T-helper 1 cell (primary cell): ENCODE measurements around the gene AMD1.
"Not testable (repeated sequence)": the region's sequence is repeated elsewhere in the genome, so short reads cannot be mapped to it uniquely, and the experiment has no call there.

Source experiments
- DNase-seq, 5 donors: peaks; one replicate each; pipeline ENCODE4 v3.0.0-alpha.2; 2012 to 2020

The AMD1 gene

DNA sequence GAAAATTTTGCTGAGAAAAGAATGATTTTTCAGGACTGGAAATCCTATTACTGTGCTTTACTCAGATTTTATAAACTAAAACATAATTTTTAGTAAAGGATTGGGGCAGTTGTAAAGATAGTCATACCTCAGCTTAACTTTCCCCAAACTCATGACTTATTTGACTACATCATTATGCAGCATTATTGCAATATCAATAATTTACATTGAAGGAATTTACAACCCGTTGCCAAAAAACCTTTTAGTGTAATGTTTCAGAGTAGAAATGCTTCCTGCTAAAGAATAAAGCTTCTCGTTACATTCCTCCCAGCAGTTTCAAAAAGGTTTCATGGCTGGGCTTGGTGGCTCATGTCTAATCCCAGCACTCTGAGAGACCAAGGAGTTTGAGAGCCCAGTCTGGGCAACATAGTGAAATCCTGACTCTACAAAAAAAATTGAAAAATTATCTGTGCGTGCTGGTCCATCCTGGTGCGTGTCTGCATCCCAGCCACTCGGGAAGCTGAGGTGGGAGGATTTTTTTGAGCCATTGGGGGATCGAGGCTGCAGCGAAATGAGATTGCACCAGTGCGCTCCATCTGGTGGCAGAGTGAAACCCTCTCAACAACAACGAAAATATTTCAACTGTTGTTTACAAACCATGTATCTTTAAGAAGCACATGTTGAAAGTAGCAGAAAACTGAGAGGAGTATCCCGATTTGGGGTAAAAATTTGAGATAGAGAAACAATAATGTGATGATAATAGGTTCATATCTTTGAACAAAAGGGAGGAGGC, 4.4 kb downstream of the AMD1 start:
- DNase-seq = peak in 2 of 5 donors; percentile 16 to 44

DNA sequence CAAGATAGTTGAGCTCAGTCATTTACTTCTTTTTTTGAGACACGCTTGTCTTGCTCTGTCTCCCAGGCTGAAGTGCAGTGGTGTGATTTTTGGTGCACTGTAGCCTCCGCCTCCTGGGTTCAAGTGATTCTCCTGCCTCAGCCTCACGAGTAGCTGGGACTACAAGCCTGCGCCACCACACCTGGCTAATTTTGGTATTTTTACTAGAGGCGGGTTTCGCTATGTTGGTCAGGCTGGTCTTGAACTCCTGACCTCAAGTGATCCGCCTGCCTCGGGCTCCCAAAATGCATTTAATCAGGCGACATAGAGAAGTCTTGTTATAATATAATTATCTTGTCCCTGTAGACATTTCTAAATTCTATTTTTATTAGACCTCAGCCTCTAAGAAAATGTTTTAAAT, 6.1 kb downstream of the AMD1 start:
- DNase-seq = no peak

GRCh38 chr6:110881546-110882273, 7.1 kb downstream of the AMD1 start:
- DNase-seq = no peak

- DNase-seq = no peak
These were observed 7.7 kb downstream of the AMD1 start for GRCh38 chr6:110882274-110882619.

DNA sequence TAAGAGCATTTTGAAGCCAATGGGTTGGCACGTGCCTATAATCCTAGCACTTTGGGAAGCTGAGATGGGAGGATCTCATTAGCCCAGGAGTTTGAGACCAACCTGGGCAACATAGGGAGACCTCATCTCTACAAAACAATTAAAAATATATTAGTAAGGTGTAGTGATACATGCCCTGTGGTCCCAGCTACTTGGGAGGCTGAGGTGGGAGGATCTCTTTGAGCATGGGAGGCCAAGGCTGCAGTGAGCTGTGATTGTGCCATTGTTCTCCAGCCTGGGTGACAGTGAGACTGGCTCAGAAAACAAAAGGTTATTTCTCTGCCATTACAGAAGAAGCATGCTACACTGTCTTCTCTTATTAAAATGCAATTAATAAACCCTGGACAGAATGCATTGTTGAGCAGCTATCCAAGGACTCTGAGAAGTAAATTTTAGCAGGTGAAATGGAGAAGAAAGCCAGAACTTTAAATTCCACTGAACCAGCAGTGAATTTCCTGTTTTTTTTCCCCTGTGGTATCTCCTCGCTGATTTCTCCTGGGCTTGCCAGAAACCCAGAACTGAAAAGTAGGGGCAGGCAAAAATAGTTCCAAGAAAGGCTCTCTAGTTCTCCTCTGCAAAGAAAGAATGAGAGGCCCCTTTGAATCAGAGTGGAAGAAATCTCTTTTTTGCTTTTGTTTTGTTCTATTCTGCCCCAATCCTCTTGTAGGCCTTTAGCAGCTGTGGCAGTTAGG, 8.4 kb downstream of the AMD1 start:
- no peak for DNase-seq

GRCh38 chr6:110884321-110884720, 9.7 kb downstream of the AMD1 start:
- DNase-seq = no peak

DNA sequence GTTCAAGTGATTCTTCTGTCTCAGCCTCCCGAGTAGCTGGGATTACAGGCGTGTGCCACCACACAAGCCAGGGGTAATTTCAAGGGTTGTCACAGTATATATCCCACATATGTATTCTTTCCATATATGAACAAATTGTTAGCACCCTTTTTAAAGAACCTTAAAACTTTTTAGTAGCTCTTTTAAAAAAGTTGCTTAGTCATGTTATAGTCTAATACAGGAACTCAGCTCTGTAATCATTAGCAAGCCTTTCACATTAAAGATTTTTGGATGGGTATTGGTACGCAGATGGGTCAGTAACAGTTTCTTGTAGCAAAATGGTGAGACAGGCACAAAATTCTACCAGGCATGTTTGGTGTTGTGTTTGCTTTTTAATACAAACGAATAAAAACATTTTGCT, 10.9 kb downstream of the AMD1 start:
- no peak for DNase-seq

DNA sequence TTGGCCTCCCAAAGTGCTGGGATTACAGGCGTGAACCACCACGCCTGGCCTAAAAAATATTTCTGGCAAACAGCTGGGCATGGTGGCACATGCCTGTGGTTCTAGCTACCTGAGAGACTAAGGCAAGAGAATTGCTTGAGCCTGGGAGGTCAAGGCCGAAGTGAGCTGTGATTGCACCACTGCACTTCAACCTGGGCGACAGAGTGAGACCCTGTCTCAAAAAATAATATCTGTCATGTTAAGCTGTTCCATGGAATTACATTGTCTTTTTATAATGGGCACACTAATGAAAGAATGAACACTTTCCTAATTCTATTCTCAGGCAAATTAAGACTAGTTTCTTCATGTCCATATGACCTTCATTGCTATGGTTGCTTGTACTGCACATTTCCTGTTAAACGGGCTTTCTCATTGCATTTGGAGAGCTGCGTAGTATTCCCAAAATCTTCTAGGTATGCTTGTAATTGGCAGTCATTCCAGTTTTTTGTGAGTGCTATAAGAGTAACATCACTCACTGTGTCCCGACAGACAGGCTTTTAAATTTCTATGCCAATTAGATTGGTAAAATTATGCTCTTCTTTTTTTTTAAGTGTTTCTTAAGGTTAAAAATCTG, 12.1 kb downstream of the AMD1 start:
- no peak for DNase-seq

GRCh38 chr6:110890288-110890687, 15.7 kb downstream of the AMD1 start:
- DNase-seq = no peak

GRCh38 chr6:110895907-110896608, 21.5 kb downstream of the AMD1 start:
- DNase-seq = no peak

- no peak for DNase-seq
These were observed 22.8 kb downstream of the AMD1 start for GRCh38 chr6:110897433-110897832.

- DNase-seq = no peak
These were observed 23.5 kb downstream of the AMD1 start for GRCh38 chr6:110898111-110898510.

DNA sequence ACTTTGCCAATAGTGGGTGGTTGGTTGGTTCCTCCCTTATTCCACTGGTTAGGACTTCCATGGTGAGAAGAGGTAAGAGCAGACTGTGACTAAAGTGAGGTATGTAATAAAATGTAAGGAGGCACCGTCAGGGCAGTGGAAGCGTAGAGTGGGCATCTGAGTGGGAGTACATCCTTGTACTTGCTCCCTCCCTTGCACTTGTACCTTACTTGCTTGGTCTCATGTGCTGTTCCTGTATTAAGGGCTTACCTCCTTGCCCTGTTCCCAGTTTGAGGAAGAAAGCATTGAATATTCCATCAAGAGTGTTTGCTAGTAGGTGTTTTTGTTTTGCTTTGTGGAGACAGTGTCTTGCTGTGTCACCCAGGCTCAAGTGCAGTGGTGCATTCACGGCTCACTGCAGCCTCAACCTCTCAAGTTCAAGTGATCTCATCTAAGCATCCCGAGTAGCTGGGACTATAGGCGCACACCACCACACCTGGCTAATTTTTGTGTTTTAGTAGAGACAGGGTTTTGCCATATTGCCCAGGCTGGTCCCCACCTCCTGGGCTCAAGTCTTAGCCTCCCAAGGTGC, 25.5 kb downstream of the AMD1 start:
- DNase-seq = no peak

- not testable (repeated sequence) for DNase-seq
These were observed 27.0 kb downstream of the AMD1 start for GRCh38 chr6:110901601-110902000.

- DNase-seq = no peak
These were observed 27.5 kb downstream of the AMD1 start for GRCh38 chr6:110902091-110902490.

DNA sequence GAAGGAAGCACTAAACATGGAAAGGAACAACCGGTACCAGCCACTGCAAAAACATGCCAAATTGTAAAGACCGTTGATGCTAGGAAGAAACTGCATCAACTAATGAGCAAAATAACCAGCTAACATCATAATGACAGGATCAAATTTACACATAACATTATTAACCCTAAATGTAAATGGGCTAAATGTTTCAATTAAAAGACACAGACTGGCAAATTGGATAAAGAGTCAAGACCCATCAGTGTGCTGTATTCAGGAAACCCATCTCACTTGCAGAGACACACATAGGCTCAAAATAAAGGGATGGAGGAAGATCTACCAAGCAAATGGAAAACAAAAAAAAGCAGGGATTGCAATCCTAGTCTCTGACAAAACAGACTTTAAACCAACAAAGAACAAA, 31.7 kb downstream of the AMD1 start:
- not testable (repeated sequence) for DNase-seq

DNA sequence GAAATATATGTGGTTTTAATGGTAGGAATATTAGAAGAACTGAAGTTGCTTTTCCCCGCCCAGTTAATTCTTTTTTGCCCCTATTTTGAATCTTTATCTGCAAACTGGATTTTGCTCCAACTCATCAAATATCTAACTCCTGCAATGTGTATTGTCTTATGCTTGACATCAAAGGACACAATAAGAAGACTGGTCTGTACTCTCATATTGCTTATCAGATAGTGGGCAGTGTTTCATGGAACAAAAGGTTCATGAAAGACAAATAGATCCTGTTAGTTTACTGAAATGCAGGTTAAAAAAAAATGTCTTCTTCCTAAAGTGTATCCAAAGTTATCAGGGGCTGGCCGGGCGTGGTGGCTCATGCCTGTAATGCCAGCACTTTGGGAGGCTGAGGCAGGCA, 56.2 kb downstream of the AMD1 start:
- DNase-seq = no peak

GRCh38 chr6:110933912-110934311, 59.3 kb downstream of the AMD1 start:
- DNase-seq = no peak

- DNase-seq = no peak
These were observed 59.9 kb downstream of the AMD1 start for GRCh38 chr6:110934381-110934898.

DNA sequence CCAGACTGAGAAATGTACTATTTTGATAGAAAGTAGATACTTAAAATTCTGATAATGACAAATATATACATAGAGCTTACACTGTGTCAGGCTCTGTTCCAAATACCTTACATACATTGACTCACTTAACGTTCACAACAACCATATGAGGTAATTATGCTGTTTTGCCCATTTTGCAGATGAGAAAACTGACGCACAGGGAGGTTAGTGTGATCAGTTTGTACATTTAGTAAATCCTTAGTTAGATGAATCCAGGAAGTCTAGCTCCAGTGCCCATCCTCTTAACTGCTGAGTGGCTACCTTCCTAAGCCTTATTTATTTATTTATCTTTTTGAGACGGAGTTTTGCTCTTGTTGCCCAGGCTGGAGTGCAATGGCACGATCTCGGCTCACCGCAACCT, 60.6 kb downstream of the AMD1 start:
- DNase-seq = no peak

GRCh38 chr6:110938171-110938570, 63.6 kb downstream of the AMD1 start:
- DNase-seq = no peak
